Neural progenitor cell (in vitro differentiated cells): ENCODE measurements around the gene IDE. TPM values are rescaled to one million over a fixed set of nuclear protein-coding genes. Genes with fewer than 3 reads are reported as not detected.

Experiments
- DNase-seq: peaks from one replicate; pipeline ENCODE4 v3.0.0-alpha.2; 2016; ENCODE audit warnings: low spot score
- H2AFZ ChIP-seq: fragments of 200-600 bp; sonication (generic); replicated peaks from 2 replicates; pipeline ENCODE4 v1.6.1; 2016; ENCODE audit warnings: antibody characterized with exemption
- H3F3A ChIP-seq: fragments of 200-600 bp; sonication (generic); 2 replicates; pipeline ENCODE4 v1.6.1; 2016; ENCODE audit warnings: antibody characterized with exemption, low read depth
- H3K27ac ChIP-seq: fragments of 200-600 bp; sonication (generic); 2 replicates; pipeline ENCODE4 v1.5.1; 2016; ENCODE audit warnings: mild to moderate bottlenecking
- H3K27me3 ChIP-seq: fragments of 200-600 bp; sonication (generic); 2 replicates; pipeline ENCODE4 v1.6.1; 2016; ENCODE audit warnings: mild to moderate bottlenecking, moderate library complexity
- H3K36me3 ChIP-seq: fragments of 200-600 bp; sonication (generic); 2 replicates; pipeline ENCODE4 v1.5.1; 2016
- H3K4me1 ChIP-seq: fragments of 200-600 bp; sonication (generic); 2 replicates; pipeline ENCODE4 v1.6.1; 2016; ENCODE audit warnings: mixed run types
- H3K4me2 ChIP-seq: fragments of 200-600 bp; sonication (generic); 2 replicates; pipeline ENCODE4 v1.6.1; 2016
- H3K4me3 ChIP-seq: fragments of 200-600 bp; sonication (generic); 2 replicates; pipeline ENCODE4 v1.5.1; 2016
- H3K79me2 ChIP-seq: fragments of 200-600 bp; sonication (generic); 2 replicates; pipeline ENCODE4 v1.6.1; 2016; ENCODE audit warnings: low read depth
- H3K9ac ChIP-seq: fragments of 200-600 bp; sonication (generic); 2 replicates; pipeline ENCODE4 v1.6.1; 2016
- H3K9me3 ChIP-seq: fragments of 200-600 bp; sonication (generic); 2 replicates; pipeline ENCODE4 v1.5.1; 2016; ENCODE audit warnings: low read depth
- H4K20me1 ChIP-seq: fragments of 200-600 bp; sonication (generic); 2 replicates; pipeline ENCODE4 v1.6.1; 2016; ENCODE audit warnings: low read depth
- H3K27ac Mint-ChIP-seq: 3 replicates; pipeline ENCODE4 v1.8.0; 2021; ENCODE audit warnings: mixed read lengths
- H3K27me3 Mint-ChIP-seq: 2 replicates; pipeline ENCODE4 v1.8.0; 2022; ENCODE audit warnings: low read depth, mild to moderate bottlenecking, inconsistent platforms, moderate library complexity, mixed read lengths; ENCODE audit not compliant: insufficient read depth
- H3K36me3 Mint-ChIP-seq: 3 replicates; pipeline ENCODE4 v1.8.0; 2021; ENCODE audit warnings: mixed read lengths
- H3K4me1 Mint-ChIP-seq: 3 replicates; pipeline ENCODE4 v1.8.0; 2021; ENCODE audit warnings: mixed read lengths
- H3K4me3 Mint-ChIP-seq: 3 replicates; pipeline ENCODE4 v1.8.0; 2021; ENCODE audit warnings: mild to moderate bottlenecking, moderate library complexity, mixed read lengths
- H3K9me3 Mint-ChIP-seq: 3 replicates; pipeline ENCODE4 v1.8.0; 2020; ENCODE audit warnings: mixed read lengths
- EZH2 ChIP-seq: fragments of 200-600 bp; sonication (generic); IDR thresholded peaks from 2 replicates; pipeline ENCODE4 v1.6.1; 2017; ENCODE audit warnings: antibody characterized with exemption, mild to moderate bottlenecking, moderate library complexity
- EZH2phosphoT487 ChIP-seq: fragments of 200-600 bp; sonication (generic); IDR thresholded peaks from 2 replicates; pipeline ENCODE4 v1.6.1; 2017; ENCODE audit warnings: antibody characterized with exemption
- total RNA-seq: library from RNA; depleted of rRNA; stranded (reverse); fragments of >200 nt; gene quantifications from 2 replicates; pipeline ENCODE4 v1.2.3, GENCODE V29; 2015; ENCODE audit warnings: low replicate concordance
- TF ChIP-seq, protein P1 (sequence below): fragments of 200-600 bp; sonication (generic); IDR thresholded peaks from 2 replicates; pipeline ENCODE4 v1.5.1; 2017; ENCODE audit warnings: antibody characterized with exemption, mild to moderate bottlenecking

IDE gene
- total RNA-seq, 1 donor from 2014 or later = 44.8 TPM

DNA sequence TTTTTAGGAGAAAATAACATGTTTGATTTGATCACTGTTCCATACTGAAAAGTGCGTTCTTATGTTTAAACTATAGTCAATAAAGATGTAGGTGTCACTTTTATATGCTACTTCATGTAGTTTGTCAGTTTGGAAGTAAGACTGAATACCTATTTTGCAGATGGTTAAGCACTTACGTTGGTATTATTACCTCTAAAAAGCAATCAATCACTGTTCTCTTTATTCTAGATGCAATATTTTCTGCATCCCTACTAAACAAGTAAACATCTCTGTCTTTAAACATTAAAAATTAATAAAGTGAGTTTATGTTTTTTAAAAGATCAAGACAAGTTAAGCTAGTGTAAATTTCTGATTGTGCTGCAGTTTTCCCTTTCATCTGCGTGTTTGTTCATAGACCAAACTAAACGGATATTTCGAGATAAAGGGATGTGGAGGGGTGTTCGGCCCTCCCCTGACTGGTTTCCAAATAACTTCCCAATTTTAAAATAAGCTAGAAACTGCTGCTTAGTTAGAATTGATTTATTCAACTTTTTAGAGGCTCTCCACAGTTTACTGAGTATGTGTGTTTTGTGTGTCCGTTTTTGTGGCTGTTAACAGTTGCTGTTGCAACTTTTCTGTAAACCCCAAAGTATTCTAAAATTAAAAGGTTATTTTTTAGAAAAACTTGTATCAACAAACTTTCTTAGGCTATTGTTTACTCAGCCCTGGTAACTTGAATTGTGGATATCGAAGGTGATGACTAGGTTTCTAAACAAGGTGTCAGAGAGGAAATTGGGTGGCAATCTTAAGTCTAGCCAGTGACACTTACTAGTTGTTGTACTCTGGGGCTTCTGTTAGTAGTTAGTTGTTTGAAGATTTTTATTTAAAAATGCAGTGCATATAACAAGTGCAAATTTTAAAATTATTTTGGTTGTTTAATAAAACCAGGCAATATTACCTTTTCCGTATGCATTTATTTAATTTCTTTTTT is 20.0 kb upstream of the IDE start:
- Histone ChIP-seq H3F3A (peaks cover 37% of the 10 kb centered on the region), H3K36me3 (no peaks in the 10 kb centered on the region), H2AFZ (peak overlapping the region; percentile 71), H3K4me3 (peak overlapping the region; percentile 77), H3K4me1 (peaks cover 33% of the 10 kb centered on the region), H3K4me2 (peak overlapping the region; percentile 96), H3K79me2 (peaks cover 60% of the 10 kb centered on the region), H4K20me1 (peaks cover 47% of the 10 kb centered on the region), H3K27ac (peak overlapping the region; percentile 74), H3K27me3 (no peaks in the 10 kb centered on the region), H3K9ac (peak overlapping the region; percentile 69), H3K9me3 (no peaks in the 10 kb centered on the region)
- DNase-seq = no peak
- H3K9me3 Mint-ChIP-seq = peaks cover 26% of the 10 kb centered on the region
- peaks cover 28% of the 10 kb centered on the region for H3K36me3 Mint-ChIP-seq
- TF ChIP-seq EZH2phosphoT487 (no peak), EZH2 (no peak)
- TF ChIP-seq, protein P1, sequence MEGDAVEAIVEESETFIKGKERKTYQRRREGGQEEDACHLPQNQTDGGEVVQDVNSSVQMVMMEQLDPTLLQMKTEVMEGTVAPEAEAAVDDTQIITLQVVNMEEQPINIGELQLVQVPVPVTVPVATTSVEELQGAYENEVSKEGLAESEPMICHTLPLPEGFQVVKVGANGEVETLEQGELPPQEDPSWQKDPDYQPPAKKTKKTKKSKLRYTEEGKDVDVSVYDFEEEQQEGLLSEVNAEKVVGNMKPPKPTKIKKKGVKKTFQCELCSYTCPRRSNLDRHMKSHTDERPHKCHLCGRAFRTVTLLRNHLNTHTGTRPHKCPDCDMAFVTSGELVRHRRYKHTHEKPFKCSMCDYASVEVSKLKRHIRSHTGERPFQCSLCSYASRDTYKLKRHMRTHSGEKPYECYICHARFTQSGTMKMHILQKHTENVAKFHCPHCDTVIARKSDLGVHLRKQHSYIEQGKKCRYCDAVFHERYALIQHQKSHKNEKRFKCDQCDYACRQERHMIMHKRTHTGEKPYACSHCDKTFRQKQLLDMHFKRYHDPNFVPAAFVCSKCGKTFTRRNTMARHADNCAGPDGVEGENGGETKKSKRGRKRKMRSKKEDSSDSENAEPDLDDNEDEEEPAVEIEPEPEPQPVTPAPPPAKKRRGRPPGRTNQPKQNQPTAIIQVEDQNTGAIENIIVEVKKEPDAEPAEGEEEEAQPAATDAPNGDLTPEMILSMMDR = no peak
- peaks cover 2% of the 10 kb centered on the region for H3K27me3 Mint-ChIP-seq
- H3K4me3 Mint-ChIP-seq = peak overlapping the region; percentile 96
- H3K4me1 Mint-ChIP-seq = peaks cover 33% of the 10 kb centered on the region
- H3K27ac Mint-ChIP-seq = peak overlapping the region; percentile 98

GRCh38 chr10:92592761-92593618 is 19.1 kb upstream of the IDE start, which contains the start of gene KIF11:
TSS of gene KIF11 (plus strand) at chr10:92593130. CDS start at chr10:92593376, 246 bp downstream.
- Mint-ChIP-seq H3K4me1 (peaks cover 33% of the 10 kb centered on the region), H3K36me3 (peaks cover 21% of the 10 kb centered on the region), H3K4me3 (peak within 1 kb of the TSS; percentile 96), H3K27me3 (no peaks in the 10 kb centered on the region), H3K9me3 (peaks cover 19% of the 10 kb centered on the region), H3K27ac (peak within 1 kb of the TSS; percentile 98)
- H3F3A ChIP-seq = peaks cover 37% of the 10 kb centered on the region
- H3K27me3 ChIP-seq = no peaks in the 10 kb centered on the region
- peak within 1 kb of the TSS; percentile 69 for H3K9ac ChIP-seq
- peak; percentile 98 for DNase-seq
- H4K20me1 ChIP-seq = peaks cover 38% of the 10 kb centered on the region
- no peaks in the 10 kb centered on the region for H3K9me3 ChIP-seq
- H3K4me1 ChIP-seq = peaks cover 33% of the 10 kb centered on the region
- H3K79me2 ChIP-seq = peaks cover 51% of the 10 kb centered on the region
- H3K27ac ChIP-seq = peak within 1 kb of the TSS; percentile 74
- peak within 1 kb of the TSS; percentile 71 for H2AFZ ChIP-seq
- TF ChIP-seq, protein P1 = no peak
- no peak for TF ChIP-seq EZH2phosphoT487
- TF ChIP-seq EZH2 = no peak
- H3K36me3 ChIP-seq = no peaks in the 10 kb centered on the region
- H3K4me2 ChIP-seq = peak within 1 kb of the TSS; percentile 96
- H3K4me3 ChIP-seq = peak within 1 kb of the TSS; percentile 77

GRCh38 chr10:92591550-92592022 is 17.7 kb upstream of the IDE start:
- Mint-ChIP-seq H3K4me1 (peaks cover 33% of the 10 kb centered on the region), H3K27me3 (no peaks in the 10 kb centered on the region), H3K36me3 (peaks cover 11% of the 10 kb centered on the region), H3K9me3 (peaks cover 8% of the 10 kb centered on the region), H3K4me3 (peak overlapping the region; percentile 96), H3K27ac (peak overlapping the region; percentile 62)
- H2AFZ ChIP-seq = peak overlapping the region; percentile 17
- TF ChIP-seq, protein P1 = no peak
- TF ChIP-seq EZH2 = peak; percentile 8
- H3K4me2 ChIP-seq = peak overlapping the region; percentile 96
- H3K36me3 ChIP-seq = no peaks in the 10 kb centered on the region
- peak overlapping the region; percentile 77 for H3K4me3 ChIP-seq
- peaks cover 33% of the 10 kb centered on the region for H3K4me1 ChIP-seq
- peak overlapping the region; percentile 42 for H3K27ac ChIP-seq
- peaks cover 37% of the 10 kb centered on the region for H3F3A ChIP-seq
- no peak overlapping the region for H3K9ac ChIP-seq
- peak; percentile 91 for DNase-seq
- H3K79me2 ChIP-seq = peaks cover 37% of the 10 kb centered on the region
- no peaks in the 10 kb centered on the region for H3K9me3 ChIP-seq
- H4K20me1 ChIP-seq = peaks cover 29% of the 10 kb centered on the region
- no peaks in the 10 kb centered on the region for H3K27me3 ChIP-seq
